ENCODE measurements around the gene ZNF607. TPM values are rescaled to one million over a fixed set of nuclear protein-coding genes. Genes with fewer than 3 reads are reported as not detected.
A peak's percentile ranks its signal among the peaks of the same experiment; 100 is the strongest.
"Not testable (repeated sequence)": the region's sequence is repeated elsewhere in the genome, so short reads cannot be mapped to it uniquely, and the experiment has no call there.

ZNF607 gene
- total RNA-seq, 1 experiment from 2014 or later: 14.5 TPM

- Mint-ChIP-seq H3K4me1 (ENCODE audit: low read depth, unreplicated experiment) (no peaks in the 10 kb centered on the region), H3K27ac (ENCODE audit: unreplicated experiment) (no peak overlapping the region), H3K4me3 (ENCODE audit: unreplicated experiment) (no peak overlapping the region), H3K27me3 (ENCODE audit: insufficient read depth, unreplicated experiment) (no peaks in the 10 kb centered on the region), H3K9me3 (ENCODE audit: unreplicated experiment) (peaks cover 49% of the 10 kb centered on the region), H3K36me3 (ENCODE audit: insufficient read depth, unreplicated experiment) (no peaks in the 10 kb centered on the region)
- Histone ChIP-seq H3K4me1 (no peaks in the 10 kb centered on the region), H3K36me3 (ENCODE audit: control insufficient read depth, insufficient read depth, low read length) (no peaks in the 10 kb centered on the region), H3K4me3 (ENCODE audit: low read depth, low read length) (no peak overlapping the region), H3K9me3 (peaks cover 60% of the 10 kb centered on the region), H3K27me3 (replicated peaks; ENCODE audit: control insufficient read depth, insufficient read depth, low read length) (no peaks in the 10 kb centered on the region)
- no peak for DNase-seq
- no peak for TF ChIP-seq CTCF (IDR thresholded peaks at IDR 0.05; ENCODE audit: insufficient read depth in 1 of 2, low read depth in 1 of 2, low read length in 1 of 2, severe bottlenecking in 1 of 2, unreplicated experiment in 1 of 2)
- CTCF ChIA-PET: no interaction called here
- POLR2A ChIA-PET: no interaction called here
- BruUV-seq (replicated peaks): no TSS peak
- intact Hi-C loops (cut with micrococcal nuclease; ENCODE audit: unreplicated experiment): no loop called here
Measured at GRCh38 chr19:37669450-37669914, 50.1 kb downstream of the ZNF607 start.

- H3K4me3 Mint-ChIP-seq (ENCODE audit: unreplicated experiment): peak overlapping the region; percentile 84
- POLR2A ChIA-PET; CTCF ChIA-PET; H3K27ac Mint-ChIP-seq (ENCODE audit: unreplicated experiment); H3K27me3 ChIP-seq (replicated peaks; ENCODE audit: control insufficient read depth, insufficient read depth, low read length); BruUV-seq (replicated peaks); DNase-seq; H3K4me3 ChIP-seq (ENCODE audit: low read depth, low read length); H3K27me3 Mint-ChIP-seq (ENCODE audit: insufficient read depth, unreplicated experiment); H3K36me3 ChIP-seq (ENCODE audit: control insufficient read depth, insufficient read depth, low read length); H3K4me1 ChIP-seq: not testable (repeated sequence)
- H3K9me3 Mint-ChIP-seq (ENCODE audit: unreplicated experiment): peaks cover 16% of the 10 kb centered on the region
- intact Hi-C loops (cut with micrococcal nuclease; ENCODE audit: unreplicated experiment): loop anchor here (5.0 kb wide), 1 partner anchor 440 kb away; the partner anchor contains the start of gene ZNF383
- H3K36me3 Mint-ChIP-seq (ENCODE audit: insufficient read depth, unreplicated experiment): peaks cover 18% of the 10 kb centered on the region
- peaks cover 20% of the 10 kb centered on the region for H3K4me1 Mint-ChIP-seq (ENCODE audit: low read depth, unreplicated experiment)
- H3K9me3 ChIP-seq: peaks cover 10% of the 10 kb centered on the region; the same call in 1 of the 2 replicates
Measured at GRCh38 chr19:37657157-37657556, 62.4 kb downstream of the ZNF607 start.

GRCh38 chr19:37655689-37656371, 63.7 kb downstream of the ZNF607 start:
- Mint-ChIP-seq H3K4me3 (ENCODE audit: unreplicated experiment) (peak overlapping the region; percentile 84), H3K27me3 (ENCODE audit: insufficient read depth, unreplicated experiment) (no peaks in the 10 kb centered on the region), H3K36me3 (ENCODE audit: insufficient read depth, unreplicated experiment) (peaks cover 27% of the 10 kb centered on the region), H3K9me3 (ENCODE audit: unreplicated experiment) (peaks cover 16% of the 10 kb centered on the region), H3K4me1 (ENCODE audit: low read depth, unreplicated experiment) (peaks cover 20% of the 10 kb centered on the region), H3K27ac (ENCODE audit: unreplicated experiment) (peak overlapping the region; percentile 97)
- Histone ChIP-seq H3K36me3 (ENCODE audit: control insufficient read depth, insufficient read depth, low read length) (no peaks in the 10 kb centered on the region), H3K9me3 (peaks cover 10% of the 10 kb centered on the region; the same call in 1 of the 2 replicates), H3K27me3 (replicated peaks; ENCODE audit: control insufficient read depth, insufficient read depth, low read length) (no peaks in the 10 kb centered on the region), H3K4me3 (ENCODE audit: low read depth, low read length) (peak overlapping the region; percentile 100), H3K4me1 (no peaks in the 10 kb centered on the region; the same call in 1 of the 2 replicates)
- ChIA-PET POLR2A (interaction anchor here (0.5 kb wide), 1 partner anchor 71 kb away, joined by 7 read pairs; no protein-coding TSS in a partner anchor), CTCF (no interaction called here)
- intact Hi-C loops (cut with micrococcal nuclease; ENCODE audit: unreplicated experiment): loop anchor here (1.0 to 5.0 kb wide), 4 partner anchors 62 to 439 kb away; partner anchors contain the start of genes ZNF383, ZNF540, ZNF571 and ZNF573
- DNase-seq: peak; percentile 91 to 93
- peak in 1 of 2 experiments; percentile 19 for TF ChIP-seq CTCF (IDR thresholded peaks at IDR 0.05; ENCODE audit: insufficient read depth in 1 of 2, low read depth in 1 of 2, low read length in 1 of 2, severe bottlenecking in 1 of 2, unreplicated experiment in 1 of 2)
- BruUV-seq (replicated peaks): TSS peak; percentile 43
